K562 (cell line): Measurements from ENCODE around the gene MSX1. TPM values are rescaled to one million over a fixed set of nuclear protein-coding genes. Genes with fewer than 3 reads are reported as not detected.

Source experiments
- ATAC-seq: fragments of 200-7000 bp; cut with Tn5 transposase; 3 replicates; pipeline ENCODE4 v1.9.1; 2020; ENCODE audit warnings: moderate library complexity
- BruUV-seq: library from RNA; stranded (reverse); fragments of 400-500 nt; replicated peaks from 2 replicates; lab custom pipeline; 2021; lab: Mats Ljungman, UMichigan
- CTCF ChIA-PET: fragments of 300-600 bp; formaldehyde crosslinking; extraction: SDS; loops from one replicate; lab custom pipeline; 2021; ENCODE audit warnings: low intra/inter-chr PET ratio; lab: Yijun Ruan, JAX
- POLR2A ChIA-PET: fragments of 300-600, 350-650 bp; sonication (Branson Sonifier 250); formaldehyde crosslinking; extraction: SDS; loops from one replicate; lab custom pipeline; 2021; ENCODE audit warnings: antibody characterized with exemption, inconsistent platforms; lab: Yijun Ruan, JAX
- DNase-seq, 4 experiments: peaks; one replicate each; pipeline versions ENCODE4 v3.0.0 to v3.0.0-alpha.2; 2011 to 2018; ENCODE audit warnings: low spot score in 3 of 4, mixed read lengths in 3 of 4; ENCODE audit errors: extremely low read depth in 1 of 4
- FAIRE-seq: peaks from 2 replicates; lab custom pipeline; 2011; peaks lifted over from hg19 to GRCh38; lab: Jason Lieb, UNC
- H2AFZ ChIP-seq: 2 replicates; pipeline ENCODE4 v1.6.0; 2011; ENCODE audit warnings: low read depth, low read length, control low read depth, inconsistent platforms
- H3K27ac ChIP-seq: fragments of 200-600 bp; 3 replicates; pipeline ENCODE4 v1.8.0; 2011; ENCODE audit warnings: low read depth, mild to moderate bottlenecking, control low read depth, inconsistent platforms, low read length, moderate library complexity, mixed read lengths; ENCODE audit errors: extremely low read depth
- H3K27me3 ChIP-seq, 2 experiments: fragments of 300-600 bp in 1 of 2; 2 replicates in 1 of 2; 3 replicates in 1 of 2; pipeline versions ENCODE4 v1.6.0 to v1.8.0; 2011; ENCODE audit warnings: inconsistent platforms in 2 of 2, low read length in 2 of 2, mild to moderate bottlenecking in 1 of 2, mixed read lengths in 1 of 2, moderate library complexity in 1 of 2; ENCODE audit not compliant: control insufficient read depth in 2 of 2, insufficient read depth in 2 of 2
- H3K36me3 ChIP-seq: fragments of 300-600 bp; 3 replicates; pipeline ENCODE4 v1.8.0; 2011; ENCODE audit warnings: mild to moderate bottlenecking, low read length, inconsistent platforms; ENCODE audit not compliant: control insufficient read depth, insufficient read depth
- H3K4me1 ChIP-seq, 2 experiments: fragments of 200-600 bp in 1 of 2; replicated peaks in 1 of 2; 2 replicates in 1 of 2; 3 replicates in 1 of 2; pipeline versions ENCODE4 v1.5.1 to v1.8.0; 2011; ENCODE audit warnings: inconsistent platforms in 2 of 2, low read length in 2 of 2, mild to moderate bottlenecking in 1 of 2, mixed read lengths in 1 of 2, moderate library complexity in 1 of 2; ENCODE audit not compliant: control insufficient read depth in 2 of 2, insufficient read depth in 2 of 2
- H3K4me2 ChIP-seq: 2 replicates; pipeline ENCODE4 v1.6.1; 2011; ENCODE audit warnings: low read length, control low read depth, inconsistent platforms, mixed read lengths; ENCODE audit not compliant: insufficient read depth
- H3K4me3 ChIP-seq: fragments of 200-600 bp; sonication (generic), shearing (Covaris generic); 2 replicates; pipeline ENCODE4 v1.5.1; 2016; ENCODE audit warnings: control low read depth, inconsistent platforms
- H3K79me2 ChIP-seq: fragments of 200-600 bp; 3 replicates; pipeline ENCODE4 v1.8.0; 2011; ENCODE audit warnings: low read length, inconsistent platforms; ENCODE audit not compliant: control insufficient read depth, insufficient read depth
- H3K9ac ChIP-seq, 2 experiments: 2 replicates each; pipeline versions ENCODE4 v1.6.0 to v1.6.1; 2011; ENCODE audit warnings: low read depth in 2 of 2, low read length in 2 of 2, control low read depth in 1 of 2, inconsistent platforms in 1 of 2, mild to moderate bottlenecking in 1 of 2, mixed read lengths in 1 of 2; ENCODE audit not compliant: insufficient read depth in 1 of 2
- H3K9me1 ChIP-seq: one replicate; pipeline ENCODE4 v1.6.0; 2011; ENCODE audit warnings: inconsistent platforms, mild to moderate bottlenecking, low read length, moderate library complexity; ENCODE audit not compliant: control insufficient read depth, insufficient read depth
- H3K9me3 ChIP-seq: replicated peaks from 2 replicates; pipeline ENCODE4 v1.5.1; 2011; ENCODE audit warnings: low read depth, low read length, inconsistent platforms; ENCODE audit not compliant: control insufficient read depth, insufficient read depth
- H4K20me1 ChIP-seq: replicated peaks from 2 replicates; pipeline ENCODE4 v1.6.1; 2011; ENCODE audit warnings: low read length, inconsistent platforms, mixed read lengths; ENCODE audit not compliant: control insufficient read depth, insufficient read depth
- CEBPG ChIP-seq, 3 experiments: fragments of 200-800 bp in 1 of 3; sonication (Bioruptor generic) in 1 of 3; sonication (generic) in 1 of 3; formaldehyde crosslinking in 1 of 3; IDR thresholded peaks in 2 of 3; conservative IDR thresholded peaks in 1 of 3; 2 replicates each; pipeline versions ENCODE4 v1.6.1 to v1.8.0; 2016 to 2022; ENCODE audit warnings: missing compliant biosample characterization in 2 of 3, missing genetic modification characterization in 2 of 3, mild to moderate bottlenecking in 1 of 3, missing genetic modification reagents in 1 of 3
- NFIC ChIP-seq: fragments of 450-650 bp; IDR thresholded peaks from 2 replicates; pipeline ENCODE4 v1.6.1; 2017; ENCODE audit warnings: mild to moderate bottlenecking, inconsistent platforms
- NFIX ChIP-seq: fragments of 250-450 bp; sonication (Bioruptor Pico); IDR thresholded peaks from 2 replicates; pipeline ENCODE4 v1.4.0; 2020; ENCODE audit warnings: low read depth, mild to moderate bottlenecking, moderate library complexity
- SIX5 ChIP-seq, 2 experiments: IDR thresholded peaks; 2 replicates each; pipeline ENCODE4 v1.6.1; 2011; ENCODE audit warnings: low read length in 2 of 2, borderline replicate concordance in 1 of 2, low read depth in 1 of 2, mild to moderate bottlenecking in 1 of 2, moderate library complexity in 1 of 2; ENCODE audit not compliant: insufficient read depth in 1 of 2
- SMARCC2 ChIP-seq: fragments of 450-650 bp; IDR thresholded peaks from 2 replicates; pipeline ENCODE4 v1.6.1; 2017; ENCODE audit warnings: antibody characterized with exemption, moderate library complexity, mild to moderate bottlenecking, low read depth
- USF1 ChIP-seq: sonication (generic); formaldehyde crosslinking; IDR thresholded peaks from 2 replicates; pipeline ENCODE4 v1.9.0; 2022; ENCODE audit warnings: mild to moderate bottlenecking, missing genetic modification reagents
- USF2 ChIP-seq: sonication (generic); formaldehyde crosslinking; IDR thresholded peaks from 2 replicates; pipeline ENCODE4 v1.5.0; 2020; ENCODE audit warnings: missing genetic modification reagents
- WGBS: fragments of 100-300 bp; shearing (Covaris generic); methylation state at CpG from one replicate; pipeline ENCODE4 v1.1.6; 2016; ENCODE audit warnings: low coverage, mixed read lengths; ENCODE audit not compliant: insufficient coverage; ENCODE audit errors: missing lambda C conversion rate; 5-methylcytosine and 5-hydroxymethylcytosine counted together
- in situ Hi-C: fragments of 300-500 bp; cut with MboI; formaldehyde crosslinking; loops from 4 replicates; pipeline ENCODE4 v1.15.0; 2018; ENCODE audit warnings: inconsistent platforms, mixed read lengths
- intact Hi-C: fragments of 100-400 bp; cut with micrococcal nuclease; formaldehyde crosslinking; loops from 2 replicates; pipeline ENCODE4 v1.14.2; 2022
- polyA plus RNA-seq, 8 experiments: library from polyadenylated mRNA; depleted of rRNA in 4 of 8; stranded (reverse) in 5 of 8; unstranded in 3 of 8; fragments of >200 nt; fragmentation: Nextera tagmentation in 2 of 8; fragmentation: Illumina TruSeq in 1 of 8; extraction: Ambion mirVana in 2 of 8; extraction: Trizol in 1 of 8; gene quantifications; 2 replicates each; pipeline versions ENCODE4 v1.2.1 to v1.2.3, GENCODE V29; 2011 to 2014; ENCODE audit warnings: inconsistent platforms in 1 of 8, missing spikeins in 1 of 8
- total RNA-seq, 7 experiments: library from RNA; depleted of rRNA in 6 of 7; stranded (reverse); fragments of >200 nt in 6 of 7; fragmentation: Illumina TruSeq in 2 of 7; extraction: Trizol in 2 of 7; gene quantifications; 2 replicates each; pipeline versions ENCODE4 v1.2.1 to v1.2.3, GENCODE V29; 2011 to 2021; ENCODE audit warnings: low replicate concordance in 1 of 7

Gene MSX1
- total and polyA plus RNA-seq, 9 of the 15 experiments (the other 6 are each of a cell fraction or from before 2014, with no cell fraction given) = 1.3 to 6.3 (median 2.3) TPM

- no peak overlapping the region for H2AFZ ChIP-seq
These were observed 15.7 kb downstream of the MSX1 start for GRCh38 chr4:4875147-4875546.

More at GRCh38 chr4:4875147-4875546, 15.7 kb downstream of the MSX1 start:
- in situ Hi-C loops = no loop called here
- FAIRE-seq (no peak), DNase-seq (no peak), ATAC-seq (peak; percentile 67)
- Histone ChIP-seq H3K9me1 (no peaks in the 10 kb centered on the region), H3K79me2 (no peaks in the 10 kb centered on the region), H3K9me3 (no peaks in the 10 kb centered on the region), H4K20me1 (peaks cover 21% of the 10 kb centered on the region), H3K27ac (no peak overlapping the region), H3K27me3 (peaks cover 38 to 79% of the 10 kb centered on the region in 2 experiments), H3K9ac (no peak overlapping the region), H3K36me3 (no peaks in the 10 kb centered on the region), H3K4me1 (peaks cover 0 to 6% of the 10 kb centered on the region in 2 experiments; a peak in 1 of 5 replicates), H3K4me2 (no peak overlapping the region), H3K4me3 (no peak overlapping the region)
- BruUV-seq = no TSS peak
- POLR2A ChIA-PET = interaction anchor here (0.9 kb wide), 1 partner anchor 9 kb away, joined by 3 read pairs; no protein-coding TSS in a partner anchor
- 4% methylated on average over 5 of the region's 5 CpGs for WGBS
- peak; percentile 33; the same call in 1 of the 2 replicates for TF ChIP-seq CEBPG (CRISPR knock-in tag; IDR thresholded peaks at IDR 0.05)
- TF ChIP-seq CEBPG (tag; conservative IDR thresholded peaks at IDR 0.05 in 1 of 2, IDR thresholded peaks at IDR 0.05 in 1 of 2) = peak in 1 of 2 experiments; percentile 65; a peak in 1 of 4 replicates
- TF ChIP-seq USF2 (CRISPR knock-in tag) = peak; percentile 12; the same call in 1 of the 2 replicates
- TF ChIP-seq SMARCC2 = no peak
- peak; percentile 98 for TF ChIP-seq NFIC
- TF ChIP-seq NFIX (CRISPR knock-in tag) = peak; percentile 96
- TF ChIP-seq SIX5 (IDR thresholded peaks at IDR 0.05; ENCODE audit: borderline replicate concordance in 1 of 2, insufficient read depth in 1 of 2, low read depth in 1 of 2, low read length in 2 of 2) = no peak
- 0 out of 2 replicates have a peak, but pooled peaks have one; percentile 31 for TF ChIP-seq USF1 (CRISPR knock-in tag)
- intact Hi-C loops = loop anchor here (10.0 kb wide), 1 partner anchor 200 kb away; no protein-coding TSS in a partner anchor
- CTCF ChIA-PET = no interaction called here
